Endothelial cell of umbilical vein (primary cell): ENCODE measurements around the gene VIT.

Source experiments
- GATA2 ChIP-seq: IDR thresholded peaks from 2 replicates; pipeline ENCODE4 v1.7.0; 2011; ENCODE audit warnings: low read depth, mild to moderate bottlenecking, moderate library complexity, mixed read lengths, low read length; ENCODE audit not compliant: insufficient read length, insufficient read depth
- POLR2A ChIP-seq: IDR thresholded peaks from 2 replicates; pipeline ENCODE4 v1.6.1; 2012; ENCODE audit warnings: low read depth, mild to moderate bottlenecking, control low read depth, low read length
- POLR2AphosphoS5 ChIP-seq: IDR thresholded peaks from 2 replicates; pipeline ENCODE4 v1.6.1; 2012; ENCODE audit warnings: low read depth, mild to moderate bottlenecking, control low read depth, low read length, moderate library complexity; ENCODE audit not compliant: insufficient read depth
- TF ChIP-seq, protein P1 (sequence below): IDR thresholded peaks from 2 replicates; pipeline ENCODE4 v1.6.1; 2011; ENCODE audit not compliant: insufficient read depth, insufficient read length
- TF ChIP-seq, protein P2 (sequence below), 2 donors: IDR thresholded peaks; 1 replicate in 1 of 2; 2 replicates in 1 of 2; pipeline ENCODE4 v1.5.1; 2011; ENCODE audit warnings: low read length in 2 of 2, mild to moderate bottlenecking in 2 of 2, moderate library complexity in 2 of 2, control low read depth in 1 of 2, inconsistent platforms in 1 of 2, low read depth in 1 of 2; ENCODE audit not compliant: insufficient read depth in 1 of 2; ENCODE audit errors: extremely low read depth in 1 of 2

DNA sequence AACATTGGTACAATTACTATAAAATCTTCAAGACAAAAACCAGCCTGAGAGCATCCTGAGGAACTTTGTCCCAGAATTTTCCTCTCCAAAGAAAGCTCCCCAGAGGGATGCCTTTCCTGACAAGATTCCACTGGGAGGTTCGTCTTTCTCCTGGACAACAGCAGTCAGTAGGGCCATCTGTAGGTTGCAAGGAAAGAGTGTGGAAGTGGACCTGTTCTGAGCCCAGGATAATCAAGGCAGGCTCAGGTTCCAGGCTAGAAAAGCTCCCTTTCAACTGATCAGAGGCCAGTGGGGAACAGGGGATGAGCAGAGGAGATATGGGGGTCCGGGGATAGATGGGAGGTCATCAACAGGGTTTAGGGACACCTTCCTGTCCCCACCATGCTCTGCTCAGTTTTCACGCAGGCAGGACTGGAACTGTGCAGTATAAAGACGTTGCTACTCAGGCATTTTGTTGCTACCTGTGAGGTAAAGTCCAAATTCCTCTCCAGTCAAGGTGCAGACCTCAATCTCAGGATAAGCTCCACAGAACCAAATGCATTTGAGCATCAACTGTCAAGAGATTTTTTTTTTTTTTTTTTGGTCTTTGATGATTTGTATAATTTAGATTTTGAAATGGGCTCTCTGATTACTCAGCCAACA lies 143.6 kb downstream of the VIT start:
- TF ChIP-seq GATA2 (no peak), POLR2AphosphoS5 (no peak), POLR2A (no peak)
- TF ChIP-seq, protein P1, sequence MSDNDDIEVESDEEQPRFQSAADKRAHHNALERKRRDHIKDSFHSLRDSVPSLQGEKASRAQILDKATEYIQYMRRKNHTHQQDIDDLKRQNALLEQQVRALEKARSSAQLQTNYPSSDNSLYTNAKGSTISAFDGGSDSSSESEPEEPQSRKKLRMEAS, result no peak
- TF ChIP-seq, protein P2, sequence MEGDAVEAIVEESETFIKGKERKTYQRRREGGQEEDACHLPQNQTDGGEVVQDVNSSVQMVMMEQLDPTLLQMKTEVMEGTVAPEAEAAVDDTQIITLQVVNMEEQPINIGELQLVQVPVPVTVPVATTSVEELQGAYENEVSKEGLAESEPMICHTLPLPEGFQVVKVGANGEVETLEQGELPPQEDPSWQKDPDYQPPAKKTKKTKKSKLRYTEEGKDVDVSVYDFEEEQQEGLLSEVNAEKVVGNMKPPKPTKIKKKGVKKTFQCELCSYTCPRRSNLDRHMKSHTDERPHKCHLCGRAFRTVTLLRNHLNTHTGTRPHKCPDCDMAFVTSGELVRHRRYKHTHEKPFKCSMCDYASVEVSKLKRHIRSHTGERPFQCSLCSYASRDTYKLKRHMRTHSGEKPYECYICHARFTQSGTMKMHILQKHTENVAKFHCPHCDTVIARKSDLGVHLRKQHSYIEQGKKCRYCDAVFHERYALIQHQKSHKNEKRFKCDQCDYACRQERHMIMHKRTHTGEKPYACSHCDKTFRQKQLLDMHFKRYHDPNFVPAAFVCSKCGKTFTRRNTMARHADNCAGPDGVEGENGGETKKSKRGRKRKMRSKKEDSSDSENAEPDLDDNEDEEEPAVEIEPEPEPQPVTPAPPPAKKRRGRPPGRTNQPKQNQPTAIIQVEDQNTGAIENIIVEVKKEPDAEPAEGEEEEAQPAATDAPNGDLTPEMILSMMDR (IDR thresholded peaks at IDR 0.05; ENCODE audit: extremely low read depth in 1 of 2, insufficient read depth in 1 of 2, low read depth in 1 of 2, low read length in 2 of 2), result no peak
